Endothelial cell of umbilical vein (primary cell): ENCODE measurements around the gene PLCG2. TPM values are rescaled to one million over a fixed set of nuclear protein-coding genes. Genes with fewer than 3 reads are reported as not detected.

ENCODE experiments used
- BruUV-seq: library from RNA; stranded (reverse); fragments of 400-500 nt; replicated peaks from 2 replicates; lab custom pipeline; 2021; lab: Mats Ljungman, UMichigan
- CTCF ChIA-PET: fragments of 300-600, 350-600 bp; sonication (Branson Sonifier 250); formaldehyde crosslinking; loops from one replicate; lab custom pipeline; 2021; ENCODE audit warnings: antibody characterized with exemption, inconsistent platforms; lab: Charles Lee
- POLR2A ChIA-PET: fragments of 300-600, 350-600 bp; sonication (Branson Sonifier 250); formaldehyde crosslinking; loops from one replicate; lab custom pipeline; 2021; ENCODE audit warnings: antibody characterized with exemption, inconsistent platforms; lab: Charles Lee
- DNase-seq: peaks from one replicate; pipeline ENCODE4 v3.0.0-alpha.2; 2011; ENCODE audit warnings: low read depth, low spot score
- FAIRE-seq: peaks from 2 replicates; lab custom pipeline; 2011; peaks lifted over from hg19 to GRCh38; lab: Jason Lieb, UNC
- H2AFZ ChIP-seq: 2 replicates; pipeline ENCODE4 v1.6.0; 2012; ENCODE audit warnings: low read depth, low read length, control low read depth, inconsistent platforms
- H3K27ac ChIP-seq: 2 replicates; pipeline ENCODE4 v1.5.1; 2011; ENCODE audit warnings: low read depth, mild to moderate bottlenecking, control low read depth, low read length, moderate library complexity; ENCODE audit not compliant: insufficient read depth
- H3K27me3 ChIP-seq, 2 experiments: 2 replicates each; pipeline versions ENCODE4 v1.6.0 to v1.6.1; 2011; ENCODE audit warnings: low read length in 2 of 2, mixed read lengths in 1 of 2; ENCODE audit not compliant: control insufficient read depth in 2 of 2, insufficient read depth in 2 of 2
- H3K36me3 ChIP-seq, 2 experiments: 2 replicates in 1 of 2; 3 replicates in 1 of 2; pipeline ENCODE4 v1.5.1; 2011; ENCODE audit warnings: low read length in 2 of 2, mild to moderate bottlenecking in 1 of 2, moderate library complexity in 1 of 2; ENCODE audit not compliant: control insufficient read depth in 2 of 2, insufficient read depth in 2 of 2; ENCODE audit errors: extremely low read depth in 1 of 2
- H3K4me1 ChIP-seq: 3 replicates; pipeline ENCODE4 v1.5.1; 2011; ENCODE audit warnings: mild to moderate bottlenecking, low read length; ENCODE audit not compliant: control insufficient read depth, insufficient read depth; ENCODE audit errors: extremely low read depth
- H3K4me2 ChIP-seq: 2 replicates; pipeline ENCODE4 v1.6.1; 2011; ENCODE audit warnings: low read length, control low read depth, mixed read lengths; ENCODE audit not compliant: insufficient read depth
- H3K4me3 ChIP-seq, 3 experiments: fragments of 200-600 bp in 1 of 3; sonication (generic), shearing (Covaris generic) in 1 of 3; replicated peaks in 1 of 3; 2 replicates each; pipeline ENCODE4 v1.5.1; 2011 to 2016; ENCODE audit warnings: control low read depth in 3 of 3, low read length in 3 of 3, mild to moderate bottlenecking in 2 of 3, inconsistent platforms in 1 of 3, low read depth in 1 of 3, moderate library complexity in 1 of 3; ENCODE audit not compliant: insufficient read depth in 1 of 3
- H3K79me2 ChIP-seq: 2 replicates; pipeline ENCODE4 v1.6.0; 2012; ENCODE audit warnings: low read length, inconsistent platforms; ENCODE audit not compliant: control insufficient read depth, insufficient read depth
- H3K9ac ChIP-seq: replicated peaks from 2 replicates; pipeline ENCODE3; 2011; ENCODE audit warnings: low read length, control low read depth; ENCODE audit not compliant: insufficient read depth; ENCODE audit errors: extremely low read depth
- H3K9me1 ChIP-seq: replicated peaks from 3 replicates; pipeline ENCODE4 v1.6.0; 2011; ENCODE audit warnings: mild to moderate bottlenecking, low read length; ENCODE audit not compliant: control insufficient read depth, insufficient read depth; ENCODE audit errors: extremely low read depth
- H3K9me3 ChIP-seq: replicated peaks from 2 replicates; pipeline ENCODE4 v1.5.1; 2012; ENCODE audit warnings: low read length, inconsistent platforms; ENCODE audit not compliant: control insufficient read depth, insufficient read depth
- H4K20me1 ChIP-seq: replicated peaks from 2 replicates; pipeline ENCODE3; 2011; ENCODE audit warnings: mild to moderate bottlenecking, low read length; ENCODE audit not compliant: control insufficient read depth, insufficient read depth; ENCODE audit errors: extremely low read depth
- EZH2 ChIP-seq: IDR thresholded peaks from 2 replicates; pipeline ENCODE4 v1.6.1; 2012; ENCODE audit warnings: borderline replicate concordance, low read depth, mild to moderate bottlenecking, moderate library complexity, low read length, inconsistent platforms; ENCODE audit not compliant: severe bottlenecking
- FOS ChIP-seq: IDR thresholded peaks from 2 replicates; pipeline ENCODE4 v1.6.1; 2011; ENCODE audit warnings: mild to moderate bottlenecking, low read length, moderate library complexity, borderline replicate concordance; ENCODE audit not compliant: insufficient read depth
- GATA2 ChIP-seq: IDR thresholded peaks from 2 replicates; pipeline ENCODE4 v1.7.0; 2011; ENCODE audit warnings: low read depth, mild to moderate bottlenecking, moderate library complexity, mixed read lengths, low read length; ENCODE audit not compliant: insufficient read length, insufficient read depth
- JUN ChIP-seq: IDR thresholded peaks from 2 replicates; pipeline ENCODE4 v1.6.1; 2011; ENCODE audit warnings: borderline replicate concordance, low read depth; ENCODE audit not compliant: insufficient read length, insufficient read depth
- MAX ChIP-seq: IDR thresholded peaks from 2 replicates; pipeline ENCODE4 v1.6.1; 2011; ENCODE audit not compliant: insufficient read depth, insufficient read length
- MYC ChIP-seq: IDR thresholded peaks from one replicate; pipeline ENCODE4 v1.6.1; 2011; ENCODE audit warnings: mild to moderate bottlenecking, low read depth, low read length
- POLR2A ChIP-seq: IDR thresholded peaks from 2 replicates; pipeline ENCODE4 v1.6.1; 2012; ENCODE audit warnings: low read depth, mild to moderate bottlenecking, control low read depth, low read length
- POLR2AphosphoS5 ChIP-seq: IDR thresholded peaks from 2 replicates; pipeline ENCODE4 v1.6.1; 2012; ENCODE audit warnings: low read depth, mild to moderate bottlenecking, control low read depth, low read length, moderate library complexity; ENCODE audit not compliant: insufficient read depth
- dilution Hi-C: fragments of 300-500 bp; cut with MboI; formaldehyde crosslinking; loops from one replicate; pipeline ENCODE4 v1.15.0; 2019; ENCODE audit warnings: low sequenced_read_pairs; ENCODE audit not compliant: extremely low pct_ligation_motif_present
- intact Hi-C: fragments of 100-400 bp; cut with micrococcal nuclease; formaldehyde crosslinking; loops from one replicate; pipeline ENCODE4 v1.10.0; 2022
- polyA plus RNA-seq, 4 experiments: library from polyadenylated mRNA; depleted of rRNA in 3 of 4; stranded (reverse) in 3 of 4; unstranded in 1 of 4; fragments of >200 nt; gene quantifications; 2 replicates each; pipeline versions ENCODE4 v1.2.1 to v1.2.3, GENCODE V29; 2011 to 2012; ENCODE audit warnings: missing spikeins in 1 of 4
- total RNA-seq: library from RNA; stranded (reverse); gene quantifications from 2 replicates; pipeline ENCODE4 v1.2.3, GENCODE V29; 2021
- TF ChIP-seq, protein P1 (sequence below), 2 donors: IDR thresholded peaks; 1 replicate in 1 of 2; 2 replicates in 1 of 2; pipeline ENCODE4 v1.5.1; 2011; ENCODE audit warnings: low read length in 2 of 2, mild to moderate bottlenecking in 2 of 2, moderate library complexity in 2 of 2, control low read depth in 1 of 2, inconsistent platforms in 1 of 2, low read depth in 1 of 2; ENCODE audit not compliant: insufficient read depth in 1 of 2; ENCODE audit errors: extremely low read depth in 1 of 2

PLCG2 gene
- total and polyA plus RNA-seq, 2 donors (not counting 3 experiments of a cell fraction or from before 2014, with no cell fraction given), result 10.8 to 13.6 TPM

GRCh38 chr16:81809567-81809966 lies 30.5 kb downstream of the PLCG2 start:
- no TSS peak for BruUV-seq
- TF ChIP-seq POLR2A (no peak), MAX (no peak), FOS (no peak), GATA2 (no peak), MYC (no peak), EZH2 (no peak), POLR2AphosphoS5 (no peak), JUN (no peak)
- TF ChIP-seq, protein P1, sequence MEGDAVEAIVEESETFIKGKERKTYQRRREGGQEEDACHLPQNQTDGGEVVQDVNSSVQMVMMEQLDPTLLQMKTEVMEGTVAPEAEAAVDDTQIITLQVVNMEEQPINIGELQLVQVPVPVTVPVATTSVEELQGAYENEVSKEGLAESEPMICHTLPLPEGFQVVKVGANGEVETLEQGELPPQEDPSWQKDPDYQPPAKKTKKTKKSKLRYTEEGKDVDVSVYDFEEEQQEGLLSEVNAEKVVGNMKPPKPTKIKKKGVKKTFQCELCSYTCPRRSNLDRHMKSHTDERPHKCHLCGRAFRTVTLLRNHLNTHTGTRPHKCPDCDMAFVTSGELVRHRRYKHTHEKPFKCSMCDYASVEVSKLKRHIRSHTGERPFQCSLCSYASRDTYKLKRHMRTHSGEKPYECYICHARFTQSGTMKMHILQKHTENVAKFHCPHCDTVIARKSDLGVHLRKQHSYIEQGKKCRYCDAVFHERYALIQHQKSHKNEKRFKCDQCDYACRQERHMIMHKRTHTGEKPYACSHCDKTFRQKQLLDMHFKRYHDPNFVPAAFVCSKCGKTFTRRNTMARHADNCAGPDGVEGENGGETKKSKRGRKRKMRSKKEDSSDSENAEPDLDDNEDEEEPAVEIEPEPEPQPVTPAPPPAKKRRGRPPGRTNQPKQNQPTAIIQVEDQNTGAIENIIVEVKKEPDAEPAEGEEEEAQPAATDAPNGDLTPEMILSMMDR (IDR thresholded peaks at IDR 0.05; ENCODE audit: extremely low read depth in 1 of 2, insufficient read depth in 1 of 2, low read depth in 1 of 2, low read length in 2 of 2), result no peak

More at GRCh38 chr16:81809567-81809966, 30.5 kb downstream of the PLCG2 start:
- no peak overlapping the region for H3K9ac ChIP-seq
- no peak overlapping the region for H3K4me2 ChIP-seq
- H3K79me2 ChIP-seq, result no peaks in the 10 kb centered on the region
- no peak overlapping the region for H3K4me3 ChIP-seq
- H3K36me3 ChIP-seq, result no peaks in the 10 kb centered on the region
- dilution Hi-C loops (no loop called here), intact Hi-C loops (no loop called here)
- ChIA-PET CTCF (interaction anchor here (1.0 to 1.2 kb wide), 3 partner anchors 8 to 64 kb away, joined by 3 to 5 read pairs (median 5); no protein-coding TSS in a partner anchor), POLR2A (no interaction called here)
- no peaks in the 10 kb centered on the region for H3K9me1 ChIP-seq
- FAIRE-seq, result no peak
- no peak overlapping the region for H3K27ac ChIP-seq
- no peak overlapping the region for H2AFZ ChIP-seq
- no peaks in the 10 kb centered on the region for H4K20me1 ChIP-seq
- H3K4me1 ChIP-seq, result no peaks in the 10 kb centered on the region
- no peaks in the 10 kb centered on the region for H3K9me3 ChIP-seq
- no peak for DNase-seq
- no peaks in the 10 kb centered on the region for H3K27me3 ChIP-seq
